NCI-H2196 treated with DMSO at 0.1 percent for 48 hours (cell line): ENCODE measurements around the gene LIN7A.

Experiments used
- DNase-seq: peaks from one replicate; lab custom pipeline; 2025; ENCODE audit not compliant: unreplicated experiment; lab: John Stamatoyannopoulos, UW

LIN7A gene

DNA sequence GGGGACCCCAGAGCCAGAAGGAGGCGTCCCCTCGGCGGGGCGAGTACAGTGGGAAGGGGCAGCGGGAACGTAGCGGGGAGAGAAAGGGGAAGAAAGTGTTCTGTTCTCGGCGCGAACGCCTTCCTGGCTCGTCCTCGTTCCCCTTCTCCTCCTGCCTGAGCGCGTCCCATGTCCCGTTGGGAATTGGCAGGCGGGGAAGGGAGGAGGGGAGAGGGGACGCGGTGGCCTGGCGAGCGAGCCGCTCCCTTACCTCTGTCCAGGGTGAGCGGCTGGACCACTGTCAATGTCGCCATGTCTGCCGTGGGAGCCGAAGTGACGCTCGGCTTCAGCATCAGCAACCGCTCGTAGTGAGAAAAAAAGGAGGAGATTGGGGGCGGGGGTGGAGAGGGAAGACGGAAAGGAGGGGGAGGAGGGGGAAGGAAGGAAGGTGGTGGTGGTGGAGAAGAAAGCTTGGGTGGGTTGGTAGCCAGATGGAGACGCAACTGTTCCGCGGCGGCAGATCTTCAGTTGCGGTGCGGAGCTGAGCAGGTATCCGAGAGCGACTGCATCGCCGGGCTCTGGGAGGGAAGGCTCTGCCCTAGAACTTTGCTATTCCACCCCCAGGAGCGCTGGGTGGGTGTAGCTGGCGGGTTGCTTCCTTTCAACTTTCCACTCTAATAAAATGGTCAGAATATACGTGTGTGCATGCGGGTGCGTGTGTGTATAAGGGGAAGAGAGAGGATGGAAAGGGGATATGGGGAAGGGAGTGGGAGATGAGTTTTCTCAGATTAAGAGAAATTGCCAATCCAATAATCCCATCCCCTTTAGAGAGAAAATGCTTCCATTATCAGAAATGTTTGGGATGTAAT is at the start of gene LIN7A:
TSS of gene LIN7A (minus strand) at position 544 of the 848 bp plus-strand sequence. CDS start at position 332, 212 bp downstream.
- no peak for DNase-seq

DNA sequence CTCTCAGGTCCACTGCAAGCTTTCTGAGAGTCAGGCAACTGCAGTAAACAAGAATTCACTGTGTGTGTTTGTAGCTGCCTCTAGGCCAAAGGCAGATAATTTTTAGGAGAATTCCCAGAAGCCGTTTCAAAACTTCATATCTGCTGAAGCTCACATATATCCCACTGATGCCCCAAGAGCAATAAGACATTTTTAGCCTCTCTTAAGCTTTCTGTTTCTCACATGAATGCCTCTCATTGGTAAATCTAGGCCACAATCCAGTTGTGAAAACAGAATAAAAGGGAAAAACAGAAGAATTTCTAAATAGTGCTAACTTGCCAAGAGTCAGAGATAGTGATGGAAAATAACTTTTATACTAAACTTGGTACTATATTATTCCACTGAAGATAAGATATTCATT is 48.5 kb upstream of the LIN7A start:
- DNase-seq = no peak

GRCh38 chr12:80979816-80980215 is 42.1 kb upstream of the LIN7A start:
- DNase-seq = no peak

DNA sequence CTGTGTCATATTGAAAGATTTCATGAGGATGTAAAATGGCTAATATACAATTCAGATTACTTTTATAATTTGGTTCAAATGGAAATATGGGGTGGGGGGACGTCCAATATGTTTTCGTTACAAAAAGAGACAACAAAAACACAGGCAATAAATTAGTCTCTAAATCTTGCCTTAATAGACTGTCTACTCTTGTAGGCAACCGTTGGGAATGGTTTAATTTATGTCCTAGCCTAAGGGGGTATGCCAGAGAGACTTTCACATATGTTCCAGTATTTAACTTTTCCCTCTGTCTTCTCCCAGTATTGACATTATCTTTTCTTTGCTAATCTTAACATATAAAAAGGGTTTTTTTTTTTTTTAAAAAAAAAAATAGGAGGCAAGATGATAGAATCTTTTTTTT is 41.5 kb upstream of the LIN7A start:
- no peak for DNase-seq

DNA sequence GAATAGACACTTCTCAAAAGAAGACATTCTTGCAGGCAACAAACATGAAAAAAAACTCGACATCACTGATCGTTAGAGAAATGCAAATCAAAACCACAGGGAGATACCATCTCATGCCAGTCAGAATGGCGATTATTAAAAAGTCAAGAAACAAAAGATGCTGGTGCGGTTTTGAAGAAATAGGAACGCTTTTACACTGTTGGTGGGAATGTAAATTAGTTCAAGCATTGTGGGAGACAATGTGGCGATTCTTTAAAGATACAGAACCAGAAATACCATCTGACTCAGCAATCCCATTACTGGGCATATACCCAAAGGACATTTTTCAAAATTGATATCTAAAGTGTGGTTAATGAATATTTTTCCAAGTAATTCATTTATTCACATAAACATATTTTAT is 39.6 kb upstream of the LIN7A start:
- DNase-seq = no peak

GRCh38 chr12:80968326-80968725 is 30.6 kb upstream of the LIN7A start:
- DNase-seq = no peak

- no peak for DNase-seq
Measured at GRCh38 chr12:80967565-80967964, 29.8 kb upstream of the LIN7A start.

GRCh38 chr12:80966001-80966400 is 28.3 kb upstream of the LIN7A start:
- DNase-seq = no peak

- DNase-seq = no peak
Measured at GRCh38 chr12:80958162-80958561, 20.4 kb upstream of the LIN7A start.

DNA sequence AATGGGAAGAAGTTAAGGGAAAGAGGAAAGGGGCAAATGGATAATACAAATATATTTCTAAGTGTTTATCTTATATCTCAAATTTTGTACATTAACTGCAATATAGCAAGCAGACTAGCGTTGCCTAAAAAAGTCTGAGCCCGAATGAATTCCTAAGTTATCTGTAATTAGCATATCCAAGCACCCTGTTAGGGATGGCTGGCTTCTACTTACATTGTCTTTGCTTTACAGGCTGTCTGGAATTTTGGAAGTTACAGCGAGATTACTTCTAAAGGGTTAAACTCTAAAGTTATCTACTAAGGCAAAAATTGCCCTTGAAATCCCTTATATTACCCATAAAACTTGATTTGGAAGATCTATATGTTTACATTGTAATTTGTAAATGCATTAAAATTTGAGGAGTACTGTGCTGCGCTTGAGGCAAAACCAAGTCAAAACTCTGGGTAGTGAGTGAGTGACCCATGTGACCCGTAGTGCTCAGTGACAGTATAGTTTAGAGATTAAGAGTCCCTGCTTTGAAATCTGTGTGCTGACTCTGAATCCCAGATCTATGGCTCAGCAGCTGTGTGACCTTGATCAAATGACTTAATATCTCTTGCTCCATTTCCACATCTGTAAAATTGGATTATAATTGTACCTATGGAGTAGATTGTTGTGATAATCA is 17.3 kb upstream of the LIN7A start:
- DNase-seq = no peak

DNA sequence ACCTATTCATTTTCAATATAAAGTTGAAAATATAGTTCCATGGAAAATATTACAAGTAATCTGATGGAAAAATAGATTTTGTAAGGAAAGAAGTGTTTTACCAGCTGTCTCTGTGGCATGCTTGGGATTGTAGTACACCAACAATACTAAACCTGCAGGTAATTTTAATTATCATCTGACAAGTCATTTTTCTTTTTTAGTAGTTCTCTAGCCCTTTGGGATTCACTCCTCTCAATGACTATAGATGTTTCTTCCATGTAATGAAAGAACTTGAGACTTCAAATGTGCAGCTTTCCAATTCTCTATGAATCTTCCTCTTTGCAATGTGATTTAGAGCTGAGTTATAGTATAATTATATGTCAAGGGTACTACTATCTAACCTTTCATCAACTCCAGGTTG is 14.7 kb upstream of the LIN7A start:
- DNase-seq = no peak

GRCh38 chr12:80946591-80946990 is 8.9 kb upstream of the LIN7A start:
- DNase-seq = no peak

- no peak for DNase-seq
Measured at GRCh38 chr12:80943338-80943737, 5.6 kb upstream of the LIN7A start.

DNA sequence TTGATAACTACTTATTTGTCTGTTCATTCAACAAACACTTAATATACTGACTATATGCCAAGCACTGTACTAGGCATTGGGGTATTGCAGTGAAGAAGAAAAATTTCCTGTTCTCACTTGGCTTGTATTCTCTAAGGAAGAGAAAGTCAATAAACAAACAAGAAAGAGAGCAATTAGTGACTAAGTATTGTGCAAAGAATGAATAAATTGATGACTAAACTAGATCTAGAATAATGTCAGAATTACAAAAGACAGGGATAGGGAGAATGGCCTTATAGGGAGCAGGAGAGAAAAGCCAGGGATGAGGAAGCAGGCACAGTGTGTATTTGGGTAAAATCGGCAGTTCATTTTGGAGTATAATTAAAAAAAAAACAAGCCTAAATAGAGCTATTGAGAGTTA is 4.2 kb upstream of the LIN7A start:
- DNase-seq = no peak

DNA sequence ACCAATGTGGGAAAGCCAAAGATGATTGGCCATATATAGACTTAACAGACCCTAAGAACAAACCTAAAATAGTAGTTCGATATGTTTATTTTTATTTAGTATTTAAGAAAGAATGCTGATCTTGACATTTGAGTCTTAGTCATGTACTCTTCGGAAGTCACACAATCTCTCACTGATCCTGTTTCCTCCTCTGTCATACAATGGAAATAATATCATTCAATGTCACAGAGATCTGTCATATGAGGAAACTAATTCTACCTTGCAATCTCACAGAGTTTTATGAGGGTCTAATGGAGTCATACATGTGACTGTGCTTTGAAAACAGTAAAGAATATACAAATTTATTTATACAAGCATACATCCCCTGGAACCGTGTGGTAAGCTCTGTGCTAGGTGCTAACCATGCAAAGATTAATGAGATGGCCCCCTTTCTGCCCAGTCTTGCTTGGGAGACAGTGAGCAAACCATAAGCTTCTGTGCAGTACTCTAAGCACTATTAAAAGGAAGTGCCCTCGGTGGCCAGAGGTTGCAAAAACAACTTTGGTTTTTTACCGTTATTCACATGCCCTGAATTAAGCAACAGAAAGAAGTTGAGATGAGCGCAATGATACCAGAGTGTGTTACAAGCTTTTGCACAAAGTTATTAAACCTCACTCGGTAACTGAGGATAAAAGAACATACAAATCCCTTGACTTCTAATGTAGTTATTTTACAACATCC is 1.7 kb upstream of the LIN7A start:
- DNase-seq = no peak

GRCh38 chr12:80938397-80938796 is 663 bp upstream of the LIN7A start:
- DNase-seq = no peak

DNA sequence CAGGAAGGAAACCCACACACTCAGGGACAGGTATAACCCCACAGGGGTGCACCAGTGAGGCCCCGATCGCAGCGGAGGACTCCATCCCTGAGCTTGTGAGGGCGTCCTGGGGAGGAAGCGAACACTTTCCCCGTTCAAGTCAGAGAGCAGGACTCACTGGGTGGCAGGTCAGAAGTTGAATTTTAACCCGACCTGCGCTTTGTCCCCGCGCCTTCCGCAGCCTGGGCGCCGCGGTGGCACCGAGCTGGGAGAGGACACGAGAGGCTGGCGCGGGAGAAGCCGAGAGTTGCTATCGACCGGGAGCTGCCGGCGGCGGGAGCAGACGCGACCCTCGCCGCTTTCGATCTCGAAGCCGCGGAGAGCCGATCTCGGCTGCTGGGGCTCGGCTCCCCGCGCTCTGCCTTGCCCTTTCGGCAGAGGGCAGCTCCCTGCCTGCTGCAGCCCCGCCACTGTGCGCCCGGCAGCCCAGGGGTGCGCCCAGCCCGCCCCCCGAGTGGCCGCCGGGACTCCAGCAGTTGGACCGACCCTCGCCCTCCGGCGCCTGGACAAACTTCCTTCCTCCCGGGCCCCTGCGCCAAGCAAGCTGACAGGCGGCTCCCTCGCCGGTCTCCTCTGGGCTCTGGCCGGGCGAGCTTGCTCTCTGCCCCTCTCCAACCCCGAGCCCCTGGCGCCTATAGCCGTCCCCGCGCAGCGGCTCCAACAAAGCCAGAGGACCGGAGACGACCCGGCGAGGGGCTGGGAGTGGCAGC is 918 bp downstream of the LIN7A start:
- DNase-seq = no peak

- no peak for DNase-seq
Measured at GRCh38 chr12:80936353-80936641, 1.4 kb downstream of the LIN7A start.

GRCh38 chr12:80935111-80935510 is 2.6 kb downstream of the LIN7A start:
- no peak for DNase-seq

GRCh38 chr12:80925983-80926382 is 11.8 kb downstream of the LIN7A start:
- DNase-seq = no peak

- no peak for DNase-seq
Measured at GRCh38 chr12:80925237-80925636, 12.5 kb downstream of the LIN7A start.
